ENCODE measurements around the gene BNIP3. TPM values are rescaled to one million over a fixed set of nuclear protein-coding genes. Genes with fewer than 3 reads are reported as not detected.

BNIP3 gene
- total RNA-seq, 4 donors from 2014 or later, result 337 to 1,280 (median 583) TPM

GRCh38 chr10:131961777-131962662, 19.7 kb downstream of the BNIP3 start:
- no peak for TF ChIP-seq POLR2A (IDR thresholded peaks at IDR 0.05)
- TF ChIP-seq CTCF (IDR thresholded peaks at IDR 0.05 in 4 of 5, conservative IDR thresholded peaks at IDR 0.05 in 1 of 5), result no peak
- intact Hi-C loops (cut with DNase I; ENCODE audit: low total_unique reads) (loop anchor here (5.0 kb wide), 1 partner anchor 60 kb away; no protein-coding TSS in a partner anchor), in situ Hi-C loops (cut with MboI; ENCODE audit: low sequenced_read_pairs in 4 of 4) (no loop called here)
- Histone ChIP-seq H3K27me3 (no peaks in the 10 kb centered on the region), H3K4me3 (peak overlapping the region; percentile 26 to 57 (median 46)), H3K36me3 (peaks cover 0 to 23% of the 10 kb centered on the region in 2 donors), H3K27ac (peak overlapping the region; percentile 69 to 77 (median 70)), H3K9me3 (no peaks in the 10 kb centered on the region), H3K4me1 (peaks cover 16 to 17% of the 10 kb centered on the region in 2 donors)
- no peak for DNase-seq
- ATAC-seq, result peak; percentile 35 to 47

- H3K27ac ChIP-seq, result peak overlapping the region in 3 of 4 donors; percentile 69 to 77 (median 69)
- no peaks in the 10 kb centered on the region for H3K9me3 ChIP-seq
- peak overlapping the region; percentile 26 to 57 (median 46) for H3K4me3 ChIP-seq
- H3K27me3 ChIP-seq, result no peaks in the 10 kb centered on the region
- in situ Hi-C loops (cut with MboI; ENCODE audit: low sequenced_read_pairs in 4 of 4), result no loop called here
- TF ChIP-seq POLR2A (IDR thresholded peaks at IDR 0.05) (no peak), CTCF (IDR thresholded peaks at IDR 0.05 in 4 of 5, conservative IDR thresholded peaks at IDR 0.05 in 1 of 5) (no peak)
- peak in 1 of 2 donors; percentile 42 for DNase-seq
- intact Hi-C loops (cut with DNase I; ENCODE audit: low total_unique reads), result loop anchor here (5.0 kb wide), 1 partner anchor 61 kb away; no protein-coding TSS in a partner anchor
- peaks cover 16 to 17% of the 10 kb centered on the region in 2 donors for H3K4me1 ChIP-seq
- peak in 1 of 2 donors; percentile 31 for ATAC-seq
- peaks cover 0 to 27% of the 10 kb centered on the region in 2 donors for H3K36me3 ChIP-seq
These were observed 20.5 kb downstream of the BNIP3 start for GRCh38 chr10:131961047-131961776.

GRCh38 chr10:131960631-131961046, 21.1 kb downstream of the BNIP3 start:
- Histone ChIP-seq H3K27ac (no peak overlapping the region), H3K27me3 (no peaks in the 10 kb centered on the region), H3K4me3 (no peak overlapping the region), H3K9me3 (no peaks in the 10 kb centered on the region), H3K4me1 (peaks cover 13 to 16% of the 10 kb centered on the region in 2 donors), H3K36me3 (peaks cover 0 to 33% of the 10 kb centered on the region in 2 donors)
- TF ChIP-seq CTCF (IDR thresholded peaks at IDR 0.05 in 4 of 5, conservative IDR thresholded peaks at IDR 0.05 in 1 of 5) (no peak), POLR2A (IDR thresholded peaks at IDR 0.05) (no peak)
- ATAC-seq (no peak), DNase-seq (no peak)
- in situ Hi-C loops (cut with MboI; ENCODE audit: low sequenced_read_pairs in 4 of 4) (no loop called here), intact Hi-C loops (cut with DNase I; ENCODE audit: low total_unique reads) (loop anchor here (5.0 kb wide), 1 partner anchor 62 kb away; no protein-coding TSS in a partner anchor)

GRCh38 chr10:131959841-131960240, 21.9 kb downstream of the BNIP3 start:
- Histone ChIP-seq H3K27ac (no peak overlapping the region), H3K36me3 (peaks cover 0 to 35% of the 10 kb centered on the region in 2 donors), H3K27me3 (no peaks in the 10 kb centered on the region), H3K4me3 (no peak overlapping the region), H3K9me3 (no peaks in the 10 kb centered on the region), H3K4me1 (peaks cover 12 to 16% of the 10 kb centered on the region in 2 donors)
- DNase-seq, result no peak
- in situ Hi-C loops (cut with MboI; ENCODE audit: low sequenced_read_pairs in 4 of 4), result no loop called here
- no peak for ATAC-seq
- TF ChIP-seq CTCF (IDR thresholded peaks at IDR 0.05 in 4 of 5, conservative IDR thresholded peaks at IDR 0.05 in 1 of 5) (no peak), POLR2A (IDR thresholded peaks at IDR 0.05) (no peak)
- intact Hi-C loops (cut with DNase I; ENCODE audit: low total_unique reads), result loop anchor here (5.0 kb wide), 1 partner anchor 62 kb away; no protein-coding TSS in a partner anchor
